ENCODE results near the gene OPCML. TPM values are rescaled to one million over a fixed set of nuclear protein-coding genes. Genes with fewer than 3 reads are reported as not detected.

OPCML gene
- total RNA-seq, 2 experiments from 2014 or later = not detected

- ATAC-seq (no peak), DNase-seq (no peak)
- Mint-ChIP-seq H3K36me3 (ENCODE audit: low read depth) (no peaks in the 10 kb centered on the region), H3K4me1 (ENCODE audit: low read depth) (no peaks in the 10 kb centered on the region), H3K27ac (no peak overlapping the region), H3K4me3 (no peak overlapping the region), H3K27me3 (ENCODE audit: low read depth) (no peaks in the 10 kb centered on the region), H3K9me3 (ENCODE audit: insufficient read depth) (no peaks in the 10 kb centered on the region)
- ChIA-PET CTCF (no interaction called here), POLR2A (no interaction called here)
These were observed 1013.0 kb downstream of the OPCML start for GRCh38 chr11:132519241-132519815.

GRCh38 chr11:132504501-132505041 is 1027.7 kb downstream of the OPCML start:
- ATAC-seq (no peak), DNase-seq (no peak)
- Mint-ChIP-seq H3K4me3 (no peak overlapping the region), H3K27ac (no peak overlapping the region), H3K36me3 (ENCODE audit: low read depth) (no peaks in the 10 kb centered on the region), H3K4me1 (ENCODE audit: low read depth) (no peaks in the 10 kb centered on the region), H3K27me3 (ENCODE audit: low read depth) (no peaks in the 10 kb centered on the region), H3K9me3 (ENCODE audit: insufficient read depth) (no peaks in the 10 kb centered on the region)
- POLR2A ChIA-PET = no interaction called here
- CTCF ChIA-PET = no interaction called here

DNA sequence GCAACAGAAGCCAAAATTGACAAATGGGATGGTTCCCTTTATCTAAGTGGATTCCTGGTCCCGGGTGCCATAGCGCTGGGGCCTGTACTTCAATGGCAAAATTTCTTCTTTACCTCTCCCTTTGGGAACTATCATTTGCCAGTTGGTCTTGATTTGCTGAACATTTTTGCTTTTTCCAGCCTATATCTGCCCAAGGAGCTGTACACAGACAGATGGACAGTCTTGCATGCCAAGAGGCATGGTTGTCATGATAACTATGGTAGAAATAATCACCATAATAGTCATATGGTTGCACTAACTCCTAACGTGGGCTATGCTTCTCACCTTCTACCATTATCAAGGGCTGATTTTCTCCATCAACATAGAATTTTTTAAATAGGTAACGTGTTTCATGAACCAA is 1030.9 kb downstream of the OPCML start:
- H3K4me1 Mint-ChIP-seq (ENCODE audit: low read depth) = no peaks in the 10 kb centered on the region
- ChIA-PET CTCF (no interaction called here), POLR2A (no interaction called here)
- H3K27me3 Mint-ChIP-seq (ENCODE audit: low read depth) = no peaks in the 10 kb centered on the region
- H3K4me3 Mint-ChIP-seq = no peak overlapping the region
- no peaks in the 10 kb centered on the region for H3K9me3 Mint-ChIP-seq (ENCODE audit: insufficient read depth)
- no peaks in the 10 kb centered on the region for H3K36me3 Mint-ChIP-seq (ENCODE audit: low read depth)
- ATAC-seq = no peak
- no peak overlapping the region for H3K27ac Mint-ChIP-seq
- no peak for DNase-seq

GRCh38 chr11:132499661-132500060 is 1032.6 kb downstream of the OPCML start:
- POLR2A ChIA-PET = no interaction called here
- H3K27me3 Mint-ChIP-seq (ENCODE audit: low read depth) = no peaks in the 10 kb centered on the region
- no peak overlapping the region for H3K27ac Mint-ChIP-seq
- no peaks in the 10 kb centered on the region for H3K4me1 Mint-ChIP-seq (ENCODE audit: low read depth)
- CTCF ChIA-PET = no interaction called here
- H3K9me3 Mint-ChIP-seq (ENCODE audit: insufficient read depth) = no peaks in the 10 kb centered on the region
- H3K4me3 Mint-ChIP-seq = no peak overlapping the region
- H3K36me3 Mint-ChIP-seq (ENCODE audit: low read depth) = no peaks in the 10 kb centered on the region
- DNase-seq (no peak), ATAC-seq (no peak)

- Mint-ChIP-seq H3K9me3 (ENCODE audit: insufficient read depth) (peaks cover 3% of the 10 kb centered on the region), H3K27me3 (ENCODE audit: low read depth) (no peaks in the 10 kb centered on the region), H3K4me3 (no peak overlapping the region), H3K4me1 (ENCODE audit: low read depth) (no peaks in the 10 kb centered on the region), H3K36me3 (ENCODE audit: low read depth) (no peaks in the 10 kb centered on the region), H3K27ac (no peak overlapping the region)
- no peak for ATAC-seq
- DNase-seq = no peak
- POLR2A ChIA-PET = no interaction called here
- CTCF ChIA-PET = no interaction called here
These were observed 1036.0 kb downstream of the OPCML start for GRCh38 chr11:132496341-132496740.

GRCh38 chr11:132493801-132494200 is 1038.5 kb downstream of the OPCML start:
- H3K36me3 Mint-ChIP-seq (ENCODE audit: low read depth) = no peaks in the 10 kb centered on the region
- ATAC-seq = no peak
- H3K4me3 Mint-ChIP-seq = no peak overlapping the region
- peaks cover 3% of the 10 kb centered on the region for H3K9me3 Mint-ChIP-seq (ENCODE audit: insufficient read depth)
- ChIA-PET POLR2A (no interaction called here), CTCF (no interaction called here)
- H3K27ac Mint-ChIP-seq = no peak overlapping the region
- no peak for DNase-seq
- no peaks in the 10 kb centered on the region for H3K4me1 Mint-ChIP-seq (ENCODE audit: low read depth)
- no peaks in the 10 kb centered on the region for H3K27me3 Mint-ChIP-seq (ENCODE audit: low read depth)

DNA sequence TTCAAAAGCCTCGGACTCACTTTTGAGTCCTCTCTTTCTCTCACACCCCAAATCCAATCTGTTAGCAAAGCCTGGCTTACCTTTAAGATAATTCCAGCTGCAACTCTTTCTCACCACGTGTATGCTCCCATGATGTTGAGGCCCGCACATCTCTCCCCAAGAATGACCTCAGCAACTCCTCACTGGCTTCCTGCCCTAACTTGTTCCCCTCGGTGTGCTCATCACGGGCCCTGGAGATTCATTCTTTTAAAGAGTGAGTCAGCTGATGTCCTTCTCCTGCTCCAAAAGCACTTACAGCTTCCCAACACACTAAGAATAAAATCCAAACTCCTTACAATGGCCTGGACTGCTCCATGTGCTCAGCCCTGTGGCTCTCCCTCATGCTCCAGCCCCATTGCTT is 1041.3 kb downstream of the OPCML start:
- no peak for ATAC-seq
- ChIA-PET CTCF (no interaction called here), POLR2A (no interaction called here)
- Mint-ChIP-seq H3K27ac (no peak overlapping the region), H3K4me1 (ENCODE audit: low read depth) (no peaks in the 10 kb centered on the region), H3K36me3 (ENCODE audit: low read depth) (no peaks in the 10 kb centered on the region), H3K9me3 (ENCODE audit: insufficient read depth) (peaks cover 7% of the 10 kb centered on the region), H3K4me3 (no peak overlapping the region), H3K27me3 (ENCODE audit: low read depth) (no peaks in the 10 kb centered on the region)
- DNase-seq = no peak

DNA sequence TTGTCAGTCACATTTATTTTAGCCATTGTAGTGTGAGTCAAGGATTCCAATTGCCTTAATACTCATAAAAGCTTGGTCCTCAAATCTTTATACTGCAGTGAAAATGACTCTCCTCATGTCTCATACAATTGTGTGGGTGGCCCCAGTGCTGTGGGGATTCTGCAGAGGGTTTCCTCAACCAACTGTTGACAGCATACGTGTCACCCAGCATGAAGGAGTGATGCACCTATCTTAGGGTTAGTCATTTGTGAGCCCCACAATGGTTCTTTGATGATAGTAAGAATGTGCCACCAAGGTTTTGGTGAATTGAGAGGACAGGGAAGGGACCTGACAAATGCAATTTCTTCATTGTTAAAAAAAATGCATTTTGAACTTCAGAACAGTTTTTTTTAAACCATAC is 1046.2 kb downstream of the OPCML start:
- H3K36me3 Mint-ChIP-seq (ENCODE audit: low read depth) = no peaks in the 10 kb centered on the region
- H3K4me1 Mint-ChIP-seq (ENCODE audit: low read depth) = no peaks in the 10 kb centered on the region
- H3K27me3 Mint-ChIP-seq (ENCODE audit: low read depth) = no peaks in the 10 kb centered on the region
- ATAC-seq = no peak
- H3K27ac Mint-ChIP-seq = no peak overlapping the region
- ChIA-PET POLR2A (no interaction called here), CTCF (no interaction called here)
- no peak for DNase-seq
- H3K4me3 Mint-ChIP-seq = no peak overlapping the region
- peaks cover 4% of the 10 kb centered on the region for H3K9me3 Mint-ChIP-seq (ENCODE audit: insufficient read depth)

DNA sequence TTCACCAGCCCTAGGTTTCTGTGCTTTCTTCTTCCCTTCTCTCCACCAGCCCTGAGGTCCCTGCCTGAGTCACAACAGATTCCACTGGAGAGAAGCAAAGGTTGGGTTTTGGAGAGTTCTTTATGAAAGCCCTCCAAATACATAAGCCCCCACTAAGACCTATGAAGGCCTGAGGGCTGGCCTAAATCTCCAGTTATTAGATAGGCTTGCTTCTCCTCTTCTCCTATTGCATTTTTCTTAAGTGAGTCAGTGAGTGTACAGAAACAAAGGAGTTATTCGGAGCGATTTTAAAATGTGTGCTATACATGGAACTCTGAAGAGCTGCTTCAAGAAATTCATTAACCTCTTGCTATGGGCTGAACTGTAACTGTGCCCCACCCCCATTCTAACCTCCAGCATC is 1057.3 kb downstream of the OPCML start:
- H3K36me3 Mint-ChIP-seq (ENCODE audit: low read depth) = no peaks in the 10 kb centered on the region
- no peak overlapping the region for H3K27ac Mint-ChIP-seq
- no peaks in the 10 kb centered on the region for H3K9me3 Mint-ChIP-seq (ENCODE audit: insufficient read depth)
- ATAC-seq = no peak
- H3K4me3 Mint-ChIP-seq = no peak overlapping the region
- no peaks in the 10 kb centered on the region for H3K4me1 Mint-ChIP-seq (ENCODE audit: low read depth)
- CTCF ChIA-PET = no interaction called here
- POLR2A ChIA-PET = no interaction called here
- no peak for DNase-seq
- H3K27me3 Mint-ChIP-seq (ENCODE audit: low read depth) = no peaks in the 10 kb centered on the region

DNA sequence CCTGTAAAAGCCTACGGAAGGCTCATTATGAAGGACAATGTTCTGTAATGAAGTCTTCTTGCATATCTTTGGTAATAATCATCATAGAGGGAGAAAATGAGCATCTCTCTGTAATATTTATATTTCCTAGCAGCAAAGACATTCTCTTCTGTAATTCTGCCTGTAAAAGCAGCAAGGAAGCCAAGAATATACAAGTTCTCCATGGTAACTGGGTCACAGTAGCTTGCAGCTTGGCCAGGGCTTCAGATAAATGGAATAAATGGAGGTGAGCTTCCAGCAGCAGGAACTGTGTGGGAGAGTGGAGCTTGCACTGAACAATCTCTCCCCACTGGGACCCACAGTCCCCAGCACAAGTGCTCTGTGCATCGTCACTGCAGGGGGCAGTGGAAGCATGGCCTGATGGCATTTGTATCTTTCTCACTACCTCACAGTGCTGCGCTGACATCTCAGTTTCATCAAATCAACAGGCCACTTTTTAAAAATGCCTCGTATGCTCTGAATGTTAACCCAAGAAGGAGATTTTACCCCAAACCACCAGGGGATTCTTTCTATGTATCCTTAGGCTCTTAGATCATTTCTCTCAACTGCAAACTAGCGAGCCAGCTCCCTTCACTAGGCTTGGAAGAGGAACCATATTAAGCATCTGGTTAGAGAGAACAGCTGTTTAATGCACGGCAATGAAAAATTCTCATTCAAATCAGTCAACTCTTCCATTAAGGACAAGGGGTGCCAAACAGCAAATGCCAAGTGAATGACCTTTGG is 1059.7 kb downstream of the OPCML start:
- CTCF ChIA-PET = no interaction called here
- Mint-ChIP-seq H3K27ac (no peak overlapping the region), H3K4me3 (no peak overlapping the region), H3K27me3 (ENCODE audit: low read depth) (no peaks in the 10 kb centered on the region), H3K4me1 (ENCODE audit: low read depth) (no peaks in the 10 kb centered on the region), H3K36me3 (ENCODE audit: low read depth) (no peaks in the 10 kb centered on the region), H3K9me3 (ENCODE audit: insufficient read depth) (no peaks in the 10 kb centered on the region)
- no peak for ATAC-seq
- POLR2A ChIA-PET = no interaction called here
- DNase-seq = no peak

DNA sequence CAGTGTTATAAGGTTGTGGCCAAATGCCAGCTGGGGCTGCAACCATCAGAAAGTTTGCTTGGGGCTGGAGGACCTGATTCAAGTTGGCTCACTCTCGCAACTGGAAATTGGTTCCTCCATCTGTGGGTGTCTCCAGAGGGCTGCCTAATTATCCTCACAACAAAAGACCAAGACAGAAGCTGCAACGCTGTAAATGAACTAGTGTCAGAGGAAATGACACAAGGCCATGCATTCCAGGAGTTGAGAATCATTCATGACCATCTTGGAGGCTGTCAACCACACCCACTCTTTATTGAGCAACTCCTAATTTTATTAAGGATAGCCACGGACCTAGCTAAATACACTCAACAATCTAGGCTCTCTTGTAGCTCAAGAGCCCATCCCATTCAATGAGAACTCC is 1060.8 kb downstream of the OPCML start:
- POLR2A ChIA-PET = no interaction called here
- no peaks in the 10 kb centered on the region for H3K9me3 Mint-ChIP-seq (ENCODE audit: insufficient read depth)
- H3K27ac Mint-ChIP-seq = no peak overlapping the region
- no peak for ATAC-seq
- DNase-seq = no peak
- H3K4me3 Mint-ChIP-seq = no peak overlapping the region
- no peaks in the 10 kb centered on the region for H3K4me1 Mint-ChIP-seq (ENCODE audit: low read depth)
- H3K27me3 Mint-ChIP-seq (ENCODE audit: low read depth) = no peaks in the 10 kb centered on the region
- CTCF ChIA-PET = no interaction called here
- no peaks in the 10 kb centered on the region for H3K36me3 Mint-ChIP-seq (ENCODE audit: low read depth)

DNA sequence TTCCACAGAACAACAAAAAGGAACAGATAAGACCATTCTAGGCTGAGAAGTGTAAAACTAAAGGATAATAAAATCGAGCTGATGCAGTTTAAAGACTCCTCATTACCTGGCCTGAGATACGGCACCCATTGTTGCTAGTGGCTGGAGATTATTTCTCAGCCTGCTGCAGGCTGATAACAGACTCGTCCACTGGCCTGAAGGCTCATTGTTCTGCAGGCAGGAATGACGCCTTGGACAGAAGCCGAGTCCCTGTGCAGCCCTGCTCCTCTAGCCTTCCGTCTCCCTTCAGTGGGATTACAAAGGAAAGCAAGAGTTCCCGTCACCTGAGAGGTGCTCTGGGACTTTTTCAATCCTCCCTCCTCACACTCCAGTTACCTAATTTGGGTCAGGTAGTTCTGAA is 1065.3 kb downstream of the OPCML start:
- H3K27ac Mint-ChIP-seq = no peak overlapping the region
- H3K4me1 Mint-ChIP-seq (ENCODE audit: low read depth) = no peaks in the 10 kb centered on the region
- ChIA-PET POLR2A (no interaction called here), CTCF (no interaction called here)
- no peaks in the 10 kb centered on the region for H3K9me3 Mint-ChIP-seq (ENCODE audit: insufficient read depth)
- H3K27me3 Mint-ChIP-seq (ENCODE audit: low read depth) = no peaks in the 10 kb centered on the region
- H3K4me3 Mint-ChIP-seq = no peak overlapping the region
- ATAC-seq = no peak
- no peaks in the 10 kb centered on the region for H3K36me3 Mint-ChIP-seq (ENCODE audit: low read depth)
- DNase-seq = no peak

GRCh38 chr11:132464939-132465338 is 1067.4 kb downstream of the OPCML start:
- DNase-seq (no peak), ATAC-seq (no peak)
- H3K27ac Mint-ChIP-seq = no peak overlapping the region
- POLR2A ChIA-PET = no interaction called here
- no peaks in the 10 kb centered on the region for H3K9me3 Mint-ChIP-seq (ENCODE audit: insufficient read depth)
- H3K4me1 Mint-ChIP-seq (ENCODE audit: low read depth) = no peaks in the 10 kb centered on the region
- H3K27me3 Mint-ChIP-seq (ENCODE audit: low read depth) = no peaks in the 10 kb centered on the region
- H3K36me3 Mint-ChIP-seq (ENCODE audit: low read depth) = no peaks in the 10 kb centered on the region
- CTCF ChIA-PET = no interaction called here
- H3K4me3 Mint-ChIP-seq = no peak overlapping the region

All from activated CD8-positive, alpha-beta T cell treated with anti-CD3 and anti-CD28 coated beads, Interleukin-2, amount 10 ng/mL, durations not matched to agents 7 days and 5 days (primary cell).